GM12878 (cell line): ENCODE data around the gene MESD. TPM values are rescaled to one million over a fixed set of nuclear protein-coding genes. Genes with fewer than 3 reads are reported as not detected.

Source experiments
- ATAC-seq: fragments of 200-7000 bp; cut with Tn5 transposase; 3 replicates; pipeline ENCODE4 v1.9.1; 2020; ENCODE audit warnings: mild to moderate bottlenecking, moderate library complexity
- BruUV-seq: library from RNA; stranded (reverse); fragments of 400-500 nt; replicated peaks from 2 replicates; lab custom pipeline; 2021; lab: Mats Ljungman, UMichigan
- CTCF ChIA-PET: fragments of 300-600 bp; sonication (Branson Sonifier 250); formaldehyde crosslinking; extraction: SDS; loops from one replicate; lab custom pipeline; 2021; ENCODE audit warnings: inconsistent platforms; lab: Yijun Ruan, JAX
- POLR2A ChIA-PET: fragments of 350-600 bp; formaldehyde crosslinking; extraction: SDS; loops from one replicate; lab custom pipeline; 2021; ENCODE audit warnings: inconsistent platforms; lab: Charles Lee
- RAD21 ChIA-PET: fragments of 300-600 bp; sonication (Branson Sonifier 250); formaldehyde crosslinking; loops from one replicate; lab custom pipeline; 2023; ENCODE audit warnings: antibody characterized with exemption; ENCODE audit not compliant: unreplicated experiment; lab: Charles Lee
- SMC1A ChIA-PET: fragments of 300-600 bp; sonication (Branson Sonifier 250); formaldehyde crosslinking; loops from one replicate; lab custom pipeline; 2023; ENCODE audit not compliant: unreplicated experiment, uncharacterized antibody; lab: Charles Lee
- DNase-seq: peaks from one replicate; pipeline ENCODE4 v3.0.0-alpha.2; 2011; ENCODE audit warnings: low read depth, low spot score
- FAIRE-seq: peaks from 3 replicates; lab custom pipeline; 2011; peaks lifted over from hg19 to GRCh38; lab: Jason Lieb, UNC
- H2AFZ ChIP-seq: 2 replicates; pipeline ENCODE4 v1.6.0; 2011; ENCODE audit warnings: low read depth, low read length, control low read depth; ENCODE audit not compliant: control insufficient read depth
- H3K27ac ChIP-seq: 2 replicates; pipeline ENCODE4 v1.5.1; 2011; ENCODE audit warnings: control low read depth; ENCODE audit not compliant: control insufficient read depth, insufficient read depth
- H3K27me3 ChIP-seq, 2 experiments: replicated peaks in 1 of 2; 2 replicates each; pipeline versions ENCODE4 v1.6.0 to v1.6.1; 2011; ENCODE audit warnings: low read length in 1 of 2; ENCODE audit not compliant: control insufficient read depth in 2 of 2, insufficient read depth in 2 of 2
- H3K36me3 ChIP-seq, 2 experiments: 2 replicates each; pipeline ENCODE4 v1.5.1; 2011; ENCODE audit warnings: low read length in 1 of 2; ENCODE audit not compliant: control insufficient read depth in 2 of 2, insufficient read depth in 2 of 2
- H3K4me1 ChIP-seq: 2 replicates; pipeline ENCODE4 v1.6.1; 2011; ENCODE audit warnings: mild to moderate bottlenecking, low read length, moderate library complexity, mixed read lengths; ENCODE audit not compliant: control insufficient read depth, insufficient read depth
- H3K4me2 ChIP-seq: 2 replicates; pipeline ENCODE4 v1.6.0; 2011; ENCODE audit warnings: control low read depth; ENCODE audit not compliant: control insufficient read depth, insufficient read depth
- H3K4me3 ChIP-seq: fragments of 200-600 bp; sonication (generic); 2 replicates; pipeline ENCODE4 v1.5.1; 2016
- H3K79me2 ChIP-seq: 2 replicates; pipeline ENCODE4 v1.6.0; 2011; ENCODE audit warnings: low read length; ENCODE audit not compliant: control insufficient read depth, insufficient read depth
- H3K9ac ChIP-seq: 2 replicates; pipeline ENCODE4 v1.8.0; 2011; ENCODE audit warnings: low read length, control low read depth, mixed read lengths; ENCODE audit not compliant: control insufficient read depth, insufficient read depth
- H3K9me3 ChIP-seq: replicated peaks from 3 replicates; pipeline ENCODE4 v1.5.1; 2011; ENCODE audit warnings: mild to moderate bottlenecking, low read length; ENCODE audit not compliant: control insufficient read depth, insufficient read depth
- H4K20me1 ChIP-seq: 2 replicates; pipeline ENCODE4 v1.6.0; 2011; ENCODE audit not compliant: control insufficient read depth, insufficient read depth
- ASH2L ChIP-seq: fragments of 300-600, 200-600 bp; sonication (generic); IDR thresholded peaks from 2 replicates; pipeline ENCODE4 v1.6.1; 2017; ENCODE audit warnings: low read depth, mild to moderate bottlenecking, borderline replicate concordance
- HDAC6 ChIP-seq: fragments of 200-600 bp; sonication (generic); IDR thresholded peaks from one replicate; pipeline ENCODE4 v1.8.0; 2017; ENCODE audit warnings: antibody characterized with exemption; ENCODE audit not compliant: unreplicated experiment
- LARP7 ChIP-seq: fragments of 450-650 bp; IDR thresholded peaks from 2 replicates; pipeline ENCODE4 v1.6.1; 2017; ENCODE audit warnings: mild to moderate bottlenecking
- PML ChIP-seq: IDR thresholded peaks from 2 replicates; pipeline ENCODE4 v1.6.1; 2012; ENCODE audit warnings: low read length, inconsistent platforms
- POU2F2 ChIP-seq: IDR thresholded peaks from 3 replicates; pipeline ENCODE4 v1.6.1; 2011; ENCODE audit warnings: low read depth, mild to moderate bottlenecking, low read length, borderline replicate concordance
- RAD51 ChIP-seq: fragments of 450-650 bp; IDR thresholded peaks from 2 replicates; pipeline ENCODE4 v1.6.1; 2016; ENCODE audit warnings: moderate library complexity, mild to moderate bottlenecking, inconsistent platforms
- RBBP5 ChIP-seq: fragments of 200-600 bp; sonication (generic); conservative IDR thresholded peaks from 2 replicates; pipeline ENCODE4 v1.6.1; 2016
- SMAD1 ChIP-seq: fragments of 450-650 bp; IDR thresholded peaks from 2 replicates; pipeline ENCODE4 v1.6.1; 2018; ENCODE audit warnings: mild to moderate bottlenecking, low read depth; ENCODE audit not compliant: partially characterized antibody
- SRF ChIP-seq, 2 experiments: IDR thresholded peaks; 2 replicates each; pipeline ENCODE4 v1.6.1; 2011; ENCODE audit warnings: low read depth in 2 of 2, low read length in 2 of 2, mild to moderate bottlenecking in 1 of 2, moderate library complexity in 1 of 2
- STAT1 ChIP-seq: fragments of 450-650 bp; conservative IDR thresholded peaks from 2 replicates; pipeline ENCODE4 v1.6.1; 2014; ENCODE audit warnings: antibody characterized with exemption, mild to moderate bottlenecking
- USF1 ChIP-seq: IDR thresholded peaks from 2 replicates; pipeline ENCODE4 v1.6.1; 2011; ENCODE audit warnings: borderline replicate concordance, low read depth, mild to moderate bottlenecking, moderate library complexity, mixed read lengths, low read length; ENCODE audit not compliant: insufficient read depth; ENCODE audit errors: extremely low read length
- whole genome bisulfite sequencing: methylation state at CpG from one replicate; pipeline ENCODE4 v1.1.6; 2016; ENCODE audit warnings: low lambda C conversion rate; ENCODE audit not compliant: insufficient replicate concordance, insufficient coverage; ENCODE audit errors: missing lambda C conversion rate; 5-methylcytosine and 5-hydroxymethylcytosine counted together
- in situ Hi-C: fragments of 300-500 bp; cut with MboI; formaldehyde crosslinking; loops from 9 replicates; pipeline ENCODE4 v1.14.3; 2018; ENCODE audit warnings: mixed read lengths
- intact Hi-C: fragments of 100-400 bp; cut with micrococcal nuclease; formaldehyde crosslinking; loops from one replicate; pipeline ENCODE4 v1.14.2; 2022; ENCODE audit not compliant: unreplicated experiment
- polyA plus RNA-seq, 11 experiments: library from polyadenylated mRNA; depleted of rRNA in 4 of 11; unstranded in 6 of 11; stranded (reverse) in 5 of 11; fragments of >200 nt; fragmentation: Nextera tagmentation in 4 of 11; fragmentation: Illumina TruSeq in 1 of 11; extraction: Ambion mirVana in 4 of 11; extraction: Trizol in 1 of 11; gene quantifications; 1 replicate in 1 of 11; 2 replicates in 10 of 11; pipeline versions ENCODE4 v1.2.1 to v1.2.3, GENCODE V29; 2011 to 2016; ENCODE audit warnings: inconsistent platforms in 2 of 11, missing spikeins in 2 of 11, low read depth in 1 of 11
- total RNA-seq, 4 experiments: library from RNA; depleted of rRNA in 3 of 4; stranded (reverse); fragments of >200 nt in 3 of 4; fragmentation: Illumina TruSeq in 1 of 4; extraction: Trizol in 1 of 4; gene quantifications; 2 replicates each; pipeline versions ENCODE4 v1.2.1 to v1.2.3, GENCODE V29; 2013 to 2021
- TF ChIP-seq, protein P1 (sequence below): fragments of 450-650 bp; IDR thresholded peaks from 2 replicates; pipeline ENCODE4 v1.6.1; 2016; ENCODE audit warnings: mild to moderate bottlenecking
- TF ChIP-seq, protein P2 (sequence below): IDR thresholded peaks from 2 replicates; pipeline ENCODE4 v1.6.1; 2012; ENCODE audit warnings: low read length, inconsistent platforms

Gene MESD
- total and polyA plus RNA-seq, 10 of the 15 experiments (the other 5 are each of a cell fraction or from before 2014, with no cell fraction given), result 10.2 to 39.8 (median 20.9) TPM

- RAD21 ChIA-PET, result interaction anchor here (1.2 to 3.8 kb wide), 5 partner anchors 9 to 515 kb away, joined by 3 to 23 read pairs (median 4); no protein-coding TSS in a partner anchor
- no peaks in the 10 kb centered on the region for H3K27me3 ChIP-seq
- TF ChIP-seq USF1 (no peak), HDAC6 (no peak), RAD51 (no peak), RBBP5 (no peak)
- H3K9ac ChIP-seq, result no peak overlapping the region
- H3K4me2 ChIP-seq, result no peak overlapping the region
- WGBS, result 100% methylated on average over 2 of the region's 2 CpGs
- DNase-seq, result no peak
- BruUV-seq, result no TSS peak
- ATAC-seq, result no peak
- intact Hi-C loops (loop anchor here (2.0 kb wide), 3 partner anchors 194 to 514 kb away; no protein-coding TSS in a partner anchor), in situ Hi-C loops (loop anchor here (5.0 kb wide), 1 partner anchor 514 kb away; no protein-coding TSS in a partner anchor)
- no peaks in the 10 kb centered on the region; a peak in 1 of 4 replicates for H3K36me3 ChIP-seq
- H2AFZ ChIP-seq, result no peak overlapping the region
- no peaks in the 10 kb centered on the region for H3K79me2 ChIP-seq
- SMC1A ChIA-PET, result interaction anchor here (3.4 to 4.3 kb wide), 2 partner anchors 10 to 295 kb away, joined by 14 read pairs; no protein-coding TSS in a partner anchor
- no peaks in the 10 kb centered on the region for H3K9me3 ChIP-seq
- no peak overlapping the region for H3K4me3 ChIP-seq
- no peaks in the 10 kb centered on the region for H4K20me1 ChIP-seq
- no peaks in the 10 kb centered on the region for H3K4me1 ChIP-seq
- no peak overlapping the region for H3K27ac ChIP-seq
- CTCF ChIA-PET, result interaction anchor here (0.7 to 4.4 kb wide), 15 partner anchors 9 to 730 kb away, joined by 3 to 39 read pairs (median 5); no protein-coding TSS in a partner anchor
- no peak for FAIRE-seq
- POLR2A ChIA-PET, result no interaction called here
Observed at GRCh38 chr15:80971143-80971542, 18.5 kb downstream of the MESD start.

DNA sequence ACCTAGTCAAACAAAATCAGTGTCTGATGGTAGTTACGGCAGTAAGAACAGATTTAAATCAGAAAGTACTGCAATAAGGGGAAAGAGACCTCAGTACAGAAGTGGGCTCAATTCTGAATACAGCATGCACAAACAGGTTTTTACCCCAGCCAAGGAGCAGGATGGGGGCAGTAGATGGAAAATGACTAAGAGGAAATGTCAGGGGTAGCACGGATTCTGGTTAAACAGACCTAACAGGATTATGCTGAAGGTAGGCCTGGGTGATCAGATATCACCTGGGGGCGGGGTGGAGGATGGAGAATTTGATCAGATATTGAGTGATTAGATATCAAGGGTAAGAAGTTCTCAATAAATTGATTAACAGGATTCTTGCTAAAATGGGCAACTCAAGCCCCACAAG is 19.0 kb downstream of the MESD start:
- no TSS peak for BruUV-seq
- no peak for FAIRE-seq
- 88% methylated on average over 3 of the region's 3 CpGs for WGBS
- Histone ChIP-seq H3K36me3 (no peaks in the 10 kb centered on the region; a peak in 1 of 4 replicates), H3K9ac (no peak overlapping the region), H3K27me3 (no peaks in the 10 kb centered on the region), H3K4me2 (no peak overlapping the region), H3K27ac (no peak overlapping the region), H3K4me1 (no peaks in the 10 kb centered on the region), H4K20me1 (no peaks in the 10 kb centered on the region), H2AFZ (no peak overlapping the region), H3K9me3 (no peaks in the 10 kb centered on the region), H3K79me2 (no peaks in the 10 kb centered on the region), H3K4me3 (no peak overlapping the region)
- SMC1A ChIA-PET, result interaction anchor here (1.0 to 4.3 kb wide), 14 partner anchors 9 to 514 kb away, joined by 3 to 18 read pairs (median 4); partner anchors contain the start of gene CEMIP
- POLR2A ChIA-PET, result no interaction called here
- no peak for ATAC-seq
- DNase-seq, result no peak
- RAD21 ChIA-PET, result interaction anchor here (1.1 to 3.8 kb wide), 9 partner anchors 9 to 515 kb away, joined by 3 to 23 read pairs (median 5); partner anchors contain the start of gene CEMIP
- CTCF ChIA-PET, result interaction anchor here (1.1 to 4.4 kb wide), 25 partner anchors 9 to 729 kb away, joined by 3 to 39 read pairs (median 4); partner anchors contain the start of gene CEMIP
- in situ Hi-C loops, result loop anchor here (5.0 kb wide), 1 partner anchor 513 kb away; no protein-coding TSS in a partner anchor
- intact Hi-C loops, result loop anchor here (2.0 kb wide), 3 partner anchors 194 to 514 kb away; no protein-coding TSS in a partner anchor
- TF ChIP-seq, protein P1, sequence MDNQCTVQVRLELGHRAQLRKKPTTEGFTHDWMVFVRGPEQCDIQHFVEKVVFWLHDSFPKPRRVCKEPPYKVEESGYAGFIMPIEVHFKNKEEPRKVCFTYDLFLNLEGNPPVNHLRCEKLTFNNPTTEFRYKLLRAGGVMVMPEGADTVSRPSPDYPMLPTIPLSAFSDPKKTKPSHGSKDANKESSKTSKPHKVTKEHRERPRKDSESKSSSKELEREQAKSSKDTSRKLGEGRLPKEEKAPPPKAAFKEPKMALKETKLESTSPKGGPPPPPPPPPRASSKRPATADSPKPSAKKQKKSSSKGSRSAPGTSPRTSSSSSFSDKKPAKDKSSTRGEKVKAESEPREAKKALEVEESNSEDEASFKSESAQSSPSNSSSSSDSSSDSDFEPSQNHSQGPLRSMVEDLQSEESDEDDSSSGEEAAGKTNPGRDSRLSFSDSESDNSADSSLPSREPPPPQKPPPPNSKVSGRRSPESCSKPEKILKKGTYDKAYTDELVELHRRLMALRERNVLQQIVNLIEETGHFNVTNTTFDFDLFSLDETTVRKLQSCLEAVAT, result no peak
- TF ChIP-seq ASH2L, result no peak
- TF ChIP-seq STAT1, result no peak
- TF ChIP-seq, protein P2, sequence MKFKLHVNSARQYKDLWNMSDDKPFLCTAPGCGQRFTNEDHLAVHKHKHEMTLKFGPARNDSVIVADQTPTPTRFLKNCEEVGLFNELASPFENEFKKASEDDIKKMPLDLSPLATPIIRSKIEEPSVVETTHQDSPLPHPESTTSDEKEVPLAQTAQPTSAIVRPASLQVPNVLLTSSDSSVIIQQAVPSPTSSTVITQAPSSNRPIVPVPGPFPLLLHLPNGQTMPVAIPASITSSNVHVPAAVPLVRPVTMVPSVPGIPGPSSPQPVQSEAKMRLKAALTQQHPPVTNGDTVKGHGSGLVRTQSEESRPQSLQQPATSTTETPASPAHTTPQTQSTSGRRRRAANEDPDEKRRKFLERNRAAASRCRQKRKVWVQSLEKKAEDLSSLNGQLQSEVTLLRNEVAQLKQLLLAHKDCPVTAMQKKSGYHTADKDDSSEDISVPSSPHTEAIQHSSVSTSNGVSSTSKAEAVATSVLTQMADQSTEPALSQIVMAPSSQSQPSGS, result no peak
- no peak for TF ChIP-seq SRF (IDR thresholded peaks at IDR 0.05; ENCODE audit: low read depth in 2 of 2, low read length in 2 of 2)
- no peak for TF ChIP-seq POU2F2
- TF ChIP-seq PML, result no peak
- no peak for TF ChIP-seq SMAD1
- TF ChIP-seq LARP7, result no peak
